ENCODE measurements around the gene CEP57.
A peak's percentile ranks its signal among the peaks of the same experiment; 100 is the strongest.

CEP57 gene

DNA sequence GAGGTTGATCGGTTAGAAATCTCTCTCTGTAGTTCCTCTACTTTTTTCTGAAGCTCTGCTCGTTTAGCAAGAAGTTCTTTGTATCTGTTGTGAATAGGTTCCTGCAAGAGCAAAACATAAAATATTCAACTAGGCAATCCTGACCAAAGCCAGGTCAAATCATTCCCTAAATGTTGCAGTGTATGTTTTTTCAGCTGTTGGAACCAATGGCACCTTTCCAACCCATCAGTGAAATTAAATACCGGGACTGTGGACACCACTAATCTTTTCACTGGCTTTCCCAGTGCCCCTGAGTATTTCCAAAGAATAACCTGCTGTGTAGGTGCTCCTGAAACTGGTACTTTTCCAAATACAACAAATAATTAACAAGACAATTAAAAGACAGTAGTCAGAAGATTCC is 45.1 kb downstream of the CEP57 start:
- DNase-seq = no peak
- Histone ChIP-seq H3K9me3 (ENCODE audit: insufficient read depth, low read depth, low read length) (no peaks in the 10 kb centered on the region), H3K4me2 (ENCODE audit: low read length) (no peak overlapping the region), H4K12ac (ENCODE audit: low read depth, low read length) (no peak overlapping the region), H4K91ac (ENCODE audit: low read depth, low read length) (no peak overlapping the region), H3K79me2 (ENCODE audit: control insufficient read depth, insufficient read depth, low read length, poor library complexity) (no peaks in the 10 kb centered on the region), H3K18ac (ENCODE audit: low read length) (no peak overlapping the region), H3K9ac (ENCODE audit: low read length) (no peak overlapping the region), H3K4me3 (ENCODE audit: low read depth, low read length) (no peak overlapping the region), H3K23ac (ENCODE audit: low read length) (no peak overlapping the region), H2AFZ (ENCODE audit: insufficient read depth, low read length, poor library complexity) (no peak overlapping the region), H3K27me3 (ENCODE audit: insufficient read depth, low read length) (no peaks in the 10 kb centered on the region), H4K8ac (ENCODE audit: low read depth, low read length) (no peak overlapping the region), H2BK120ac (ENCODE audit: insufficient read depth, low read length, poor library complexity) (no peak overlapping the region), H3K14ac (ENCODE audit: low read length) (no peak overlapping the region), H2AK5ac (ENCODE audit: low read length) (no peak overlapping the region), H3K4me1 (ENCODE audit: control insufficient read depth in 1 of 2, insufficient read depth in 2 of 2, low read length in 2 of 2) (no peaks in the 10 kb centered on the region), H2BK12ac (ENCODE audit: low read length) (no peak overlapping the region), H2BK5ac (ENCODE audit: low read depth, low read length, poor library complexity) (no peak overlapping the region), H3K4ac (ENCODE audit: low read depth, low read length) (no peak overlapping the region), H3K79me1 (ENCODE audit: low read length) (no peaks in the 10 kb centered on the region), H3K27ac (ENCODE audit: low read depth, low read length) (no peak overlapping the region), H3K36me3 (ENCODE audit: control insufficient read depth in 1 of 2, insufficient read depth in 2 of 2, low read length in 2 of 2) (peaks cover 0 to 7% of the 10 kb centered on the region in 2 experiments)
- WGBS (ENCODE audit: extremely low coverage, insufficient coverage, insufficient read length) = no CpG with 5 or more reads among the region's 3 CpGs

DNA sequence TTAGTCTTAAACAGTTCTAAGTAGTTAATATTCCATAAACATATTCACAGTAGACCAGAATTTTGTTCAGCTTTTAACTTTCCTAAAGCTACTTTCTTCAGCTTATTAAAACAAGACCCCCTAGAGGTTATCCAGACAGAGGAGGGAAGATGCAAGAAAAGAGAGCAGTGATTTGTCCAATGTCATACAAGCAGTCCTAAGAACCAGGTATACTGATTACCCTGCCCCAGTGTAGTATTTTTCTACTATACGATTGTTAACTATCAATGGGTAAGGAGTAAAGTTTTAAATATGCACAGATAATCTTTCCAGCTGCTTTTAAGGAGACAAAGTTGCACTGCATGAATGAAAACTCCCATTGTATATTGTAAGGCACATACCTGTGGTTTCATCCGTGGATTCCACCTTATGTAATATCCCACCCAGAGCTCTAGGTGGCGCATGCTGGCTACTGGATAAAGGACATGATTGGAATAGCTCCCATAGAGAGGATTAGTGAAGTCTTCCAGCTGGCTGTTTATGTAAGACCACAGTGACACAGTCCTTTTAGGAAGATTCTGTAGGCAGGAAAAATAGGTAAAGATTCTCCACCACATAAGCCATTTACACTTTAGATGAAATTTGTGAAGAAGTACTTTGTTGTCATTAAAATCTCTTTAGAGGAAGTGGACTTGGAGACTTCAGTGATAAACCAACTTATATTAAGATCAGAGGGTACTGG is 45.6 kb downstream of the CEP57 start:
- Histone ChIP-seq H2BK120ac (ENCODE audit: insufficient read depth, low read length, poor library complexity) (no peak overlapping the region), H3K27me3 (ENCODE audit: insufficient read depth, low read length) (no peaks in the 10 kb centered on the region), H4K91ac (ENCODE audit: low read depth, low read length) (no peak overlapping the region), H2BK12ac (ENCODE audit: low read length) (no peak overlapping the region), H3K36me3 (ENCODE audit: control insufficient read depth in 1 of 2, insufficient read depth in 2 of 2, low read length in 2 of 2) (peaks cover 0 to 7% of the 10 kb centered on the region in 2 experiments), H3K79me1 (ENCODE audit: low read length) (no peaks in the 10 kb centered on the region), H3K14ac (ENCODE audit: low read length) (no peak overlapping the region), H4K8ac (ENCODE audit: low read depth, low read length) (no peak overlapping the region), H3K4ac (ENCODE audit: low read depth, low read length) (no peak overlapping the region), H3K27ac (ENCODE audit: low read depth, low read length) (no peak overlapping the region), H3K79me2 (ENCODE audit: control insufficient read depth, insufficient read depth, low read length, poor library complexity) (no peaks in the 10 kb centered on the region), H3K9me3 (ENCODE audit: insufficient read depth, low read depth, low read length) (no peaks in the 10 kb centered on the region), H3K23ac (ENCODE audit: low read length) (no peak overlapping the region), H3K9ac (ENCODE audit: low read length) (no peak overlapping the region), H3K4me3 (ENCODE audit: low read depth, low read length) (no peak overlapping the region), H3K4me1 (ENCODE audit: control insufficient read depth in 1 of 2, insufficient read depth in 2 of 2, low read length in 2 of 2) (no peaks in the 10 kb centered on the region), H3K4me2 (ENCODE audit: low read length) (no peak overlapping the region), H2AFZ (ENCODE audit: insufficient read depth, low read length, poor library complexity) (no peak overlapping the region), H2BK5ac (ENCODE audit: low read depth, low read length, poor library complexity) (no peak overlapping the region), H4K12ac (ENCODE audit: low read depth, low read length) (no peak overlapping the region), H2AK5ac (ENCODE audit: low read length) (no peak overlapping the region), H3K18ac (ENCODE audit: low read length) (no peak overlapping the region)
- WGBS (ENCODE audit: extremely low coverage, insufficient coverage, insufficient read length) = no CpG with 5 or more reads among the region's 3 CpGs
- peak; percentile 79 to 92 for DNase-seq

DNA sequence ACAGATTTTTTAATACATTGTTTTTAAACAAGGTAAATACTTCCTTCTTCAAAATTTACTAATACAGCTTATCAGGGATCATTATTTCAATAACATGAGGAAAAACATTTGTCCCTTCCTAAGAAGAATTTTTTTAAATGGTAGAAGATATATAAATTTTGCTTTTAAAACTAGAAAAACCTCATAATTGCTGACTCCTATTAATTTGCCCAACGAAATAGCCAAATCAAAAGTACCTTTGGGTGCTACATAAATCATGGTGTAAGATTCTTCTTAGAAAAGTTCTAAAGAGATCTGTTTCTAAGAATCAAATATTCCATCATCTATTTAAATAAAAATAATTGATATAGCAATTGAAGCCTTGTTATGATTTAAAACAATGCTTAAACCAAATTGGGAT is 54.9 kb downstream of the CEP57 start:
- Histone ChIP-seq H3K4ac (ENCODE audit: low read depth, low read length) (no peak overlapping the region), H3K79me1 (ENCODE audit: low read length) (peaks cover 3% of the 10 kb centered on the region), H4K91ac (ENCODE audit: low read depth, low read length) (no peak overlapping the region), H3K18ac (ENCODE audit: low read length) (no peak overlapping the region), H3K79me2 (ENCODE audit: control insufficient read depth, insufficient read depth, low read length, poor library complexity) (no peaks in the 10 kb centered on the region), H3K14ac (ENCODE audit: low read length) (no peak overlapping the region), H3K27ac (ENCODE audit: low read depth, low read length) (no peak overlapping the region), H3K36me3 (ENCODE audit: control insufficient read depth in 1 of 2, insufficient read depth in 2 of 2, low read length in 2 of 2) (peaks cover 1 to 8% of the 10 kb centered on the region in 2 experiments), H4K8ac (ENCODE audit: low read depth, low read length) (no peak overlapping the region), H3K27me3 (ENCODE audit: insufficient read depth, low read length) (no peaks in the 10 kb centered on the region), H2AK5ac (ENCODE audit: low read length) (no peak overlapping the region), H2BK5ac (ENCODE audit: low read depth, low read length, poor library complexity) (no peak overlapping the region), H3K9ac (ENCODE audit: low read length) (no peak overlapping the region), H3K4me2 (ENCODE audit: low read length) (no peak overlapping the region), H3K4me1 (ENCODE audit: control insufficient read depth in 1 of 2, insufficient read depth in 2 of 2, low read length in 2 of 2) (peaks cover 3% of the 10 kb centered on the region in 2 experiments), H3K9me3 (ENCODE audit: insufficient read depth, low read depth, low read length) (no peaks in the 10 kb centered on the region), H2BK120ac (ENCODE audit: insufficient read depth, low read length, poor library complexity) (no peak overlapping the region), H2BK12ac (ENCODE audit: low read length) (no peak overlapping the region), H3K4me3 (ENCODE audit: low read depth, low read length) (no peak overlapping the region), H4K12ac (ENCODE audit: low read depth, low read length) (no peak overlapping the region), H3K23ac (ENCODE audit: low read length) (no peak overlapping the region), H2AFZ (ENCODE audit: insufficient read depth, low read length, poor library complexity) (no peak overlapping the region)
- DNase-seq = no peak
- WGBS (ENCODE audit: extremely low coverage, insufficient coverage, insufficient read length) = no CpG with 5 or more reads among the region's 1 CpG

- peak; percentile 35 to 65 for DNase-seq
- Histone ChIP-seq H3K4ac (ENCODE audit: low read depth, low read length) (no peak overlapping the region), H2BK12ac (ENCODE audit: low read length) (no peak overlapping the region), H4K8ac (ENCODE audit: low read depth, low read length) (no peak overlapping the region), H3K18ac (ENCODE audit: low read length) (no peak overlapping the region), H2BK120ac (ENCODE audit: insufficient read depth, low read length, poor library complexity) (no peak overlapping the region), H4K12ac (ENCODE audit: low read depth, low read length) (no peak overlapping the region), H3K27me3 (ENCODE audit: insufficient read depth, low read length) (no peaks in the 10 kb centered on the region), H3K4me3 (ENCODE audit: low read depth, low read length) (no peak overlapping the region), H4K91ac (ENCODE audit: low read depth, low read length) (no peak overlapping the region), H3K27ac (ENCODE audit: low read depth, low read length) (no peak overlapping the region), H2BK5ac (ENCODE audit: low read depth, low read length, poor library complexity) (no peak overlapping the region), H3K23ac (ENCODE audit: low read length) (no peak overlapping the region), H3K79me2 (ENCODE audit: control insufficient read depth, insufficient read depth, low read length, poor library complexity) (no peaks in the 10 kb centered on the region), H3K4me1 (ENCODE audit: control insufficient read depth in 1 of 2, insufficient read depth in 2 of 2, low read length in 2 of 2) (no peaks in the 10 kb centered on the region), H3K79me1 (ENCODE audit: low read length) (no peaks in the 10 kb centered on the region), H3K9ac (ENCODE audit: low read length) (no peak overlapping the region), H2AFZ (ENCODE audit: insufficient read depth, low read length, poor library complexity) (no peak overlapping the region), H3K14ac (ENCODE audit: low read length) (no peak overlapping the region), H3K9me3 (ENCODE audit: insufficient read depth, low read depth, low read length) (no peaks in the 10 kb centered on the region), H3K36me3 (ENCODE audit: control insufficient read depth in 1 of 2, insufficient read depth in 2 of 2, low read length in 2 of 2) (peaks cover 1 to 7% of the 10 kb centered on the region in 2 experiments), H3K4me2 (ENCODE audit: low read length) (no peak overlapping the region), H2AK5ac (ENCODE audit: low read length) (no peak overlapping the region)
- no CpG with 5 or more reads among the region's 6 CpGs for WGBS (ENCODE audit: extremely low coverage, insufficient coverage, insufficient read length)
These were observed 59.0 kb downstream of the CEP57 start for GRCh38 chr11:95849087-95849825.
